Endothelial cell of hepatic sinusoid (primary cell): Measurements from ENCODE around the gene ADAMTS12.

ENCODE experiments used
- in situ Hi-C: cut with HindIII; loops from 2 replicates; pipeline ENCODE4 v1.10.0; 2017; ENCODE audit warnings: low sequenced_read_pairs

ADAMTS12 gene, protein sequence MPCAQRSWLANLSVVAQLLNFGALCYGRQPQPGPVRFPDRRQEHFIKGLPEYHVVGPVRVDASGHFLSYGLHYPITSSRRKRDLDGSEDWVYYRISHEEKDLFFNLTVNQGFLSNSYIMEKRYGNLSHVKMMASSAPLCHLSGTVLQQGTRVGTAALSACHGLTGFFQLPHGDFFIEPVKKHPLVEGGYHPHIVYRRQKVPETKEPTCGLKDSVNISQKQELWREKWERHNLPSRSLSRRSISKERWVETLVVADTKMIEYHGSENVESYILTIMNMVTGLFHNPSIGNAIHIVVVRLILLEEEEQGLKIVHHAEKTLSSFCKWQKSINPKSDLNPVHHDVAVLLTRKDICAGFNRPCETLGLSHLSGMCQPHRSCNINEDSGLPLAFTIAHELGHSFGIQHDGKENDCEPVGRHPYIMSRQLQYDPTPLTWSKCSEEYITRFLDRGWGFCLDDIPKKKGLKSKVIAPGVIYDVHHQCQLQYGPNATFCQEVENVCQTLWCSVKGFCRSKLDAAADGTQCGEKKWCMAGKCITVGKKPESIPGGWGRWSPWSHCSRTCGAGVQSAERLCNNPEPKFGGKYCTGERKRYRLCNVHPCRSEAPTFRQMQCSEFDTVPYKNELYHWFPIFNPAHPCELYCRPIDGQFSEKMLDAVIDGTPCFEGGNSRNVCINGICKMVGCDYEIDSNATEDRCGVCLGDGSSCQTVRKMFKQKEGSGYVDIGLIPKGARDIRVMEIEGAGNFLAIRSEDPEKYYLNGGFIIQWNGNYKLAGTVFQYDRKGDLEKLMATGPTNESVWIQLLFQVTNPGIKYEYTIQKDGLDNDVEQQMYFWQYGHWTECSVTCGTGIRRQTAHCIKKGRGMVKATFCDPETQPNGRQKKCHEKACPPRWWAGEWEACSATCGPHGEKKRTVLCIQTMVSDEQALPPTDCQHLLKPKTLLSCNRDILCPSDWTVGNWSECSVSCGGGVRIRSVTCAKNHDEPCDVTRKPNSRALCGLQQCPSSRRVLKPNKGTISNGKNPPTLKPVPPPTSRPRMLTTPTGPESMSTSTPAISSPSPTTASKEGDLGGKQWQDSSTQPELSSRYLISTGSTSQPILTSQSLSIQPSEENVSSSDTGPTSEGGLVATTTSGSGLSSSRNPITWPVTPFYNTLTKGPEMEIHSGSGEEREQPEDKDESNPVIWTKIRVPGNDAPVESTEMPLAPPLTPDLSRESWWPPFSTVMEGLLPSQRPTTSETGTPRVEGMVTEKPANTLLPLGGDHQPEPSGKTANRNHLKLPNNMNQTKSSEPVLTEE (N-terminal part only)

DNA sequence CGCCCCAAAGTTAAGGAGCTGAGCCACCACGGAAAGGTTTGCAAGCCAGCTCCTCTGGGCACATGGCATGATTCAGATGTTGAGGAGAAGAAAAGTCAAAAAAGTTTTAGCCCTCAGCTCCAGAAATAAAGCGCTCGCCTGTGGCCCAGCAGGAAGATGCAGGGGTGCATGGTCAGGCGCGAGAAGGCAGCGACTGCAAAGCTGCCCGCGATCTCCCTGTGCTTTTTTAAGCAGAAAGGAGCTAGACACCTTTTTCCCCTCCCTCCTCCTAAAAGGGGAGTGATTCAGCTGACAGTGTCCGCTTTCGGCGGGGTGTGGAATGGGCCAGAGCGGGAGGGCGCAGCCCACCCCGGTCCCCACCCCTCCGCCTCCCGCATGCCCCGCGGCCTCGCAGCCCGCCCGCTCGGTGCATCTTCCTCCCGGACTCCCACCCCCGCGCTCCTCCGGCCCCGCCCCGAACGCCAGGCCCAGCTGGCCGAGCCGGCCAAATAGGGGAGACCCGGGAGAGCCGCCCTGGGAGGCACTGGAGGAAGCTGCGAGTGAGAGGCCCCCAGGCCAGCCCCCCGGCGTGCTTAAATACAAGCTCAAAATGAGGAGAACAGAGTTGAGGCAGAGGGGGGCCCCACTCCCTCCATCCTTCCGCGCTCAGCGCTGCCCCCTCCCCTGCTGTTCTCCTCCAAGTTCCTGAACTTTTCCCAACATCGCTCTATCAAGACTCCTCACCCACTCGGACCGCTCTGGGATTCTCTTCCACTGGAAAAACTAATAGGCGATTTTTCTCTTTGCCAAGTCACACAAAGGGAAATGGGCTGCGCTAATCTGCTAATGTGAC, at the start of gene ADAMTS12:
ADAMTS12 (minus strand) TSS at position 203 of the 832 bp plus-strand sequence; CDS start at position 69, 134 bp downstream.
- in situ Hi-C loops = loop anchor here (5.0 kb wide), 1 partner anchor 65 kb away; no protein-coding TSS in a partner anchor

- in situ Hi-C loops = no loop called here
These were observed 49.3 kb upstream of the ADAMTS12 start for GRCh38 chr5:33941090-33941489.

- in situ Hi-C loops = no loop called here
These were observed 47.9 kb upstream of the ADAMTS12 start for GRCh38 chr5:33939556-33940262.

- in situ Hi-C loops = no loop called here
These were observed 47.1 kb upstream of the ADAMTS12 start for GRCh38 chr5:33938881-33939280.

DNA sequence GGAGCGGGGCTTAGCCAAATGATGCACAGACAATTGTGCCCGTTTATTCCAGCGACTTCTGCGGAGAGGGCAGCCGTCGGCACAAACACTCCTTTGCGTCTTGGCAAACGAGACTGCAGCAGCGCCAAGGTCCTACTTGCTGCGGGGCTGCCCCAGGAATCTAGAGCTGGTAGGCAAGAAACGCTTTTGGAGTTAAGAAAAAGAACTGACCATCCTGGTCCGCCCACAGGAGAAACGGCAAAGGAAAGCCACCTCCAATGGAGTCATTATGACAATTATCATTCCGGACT, 46.7 kb upstream of the ADAMTS12 start:
- in situ Hi-C loops = no loop called here

- in situ Hi-C loops = no loop called here
These were observed 46.1 kb upstream of the ADAMTS12 start for GRCh38 chr5:33937707-33938506.

GRCh38 chr5:33937017-33937706, 45.4 kb upstream of the ADAMTS12 start:
- in situ Hi-C loops = no loop called here

DNA sequence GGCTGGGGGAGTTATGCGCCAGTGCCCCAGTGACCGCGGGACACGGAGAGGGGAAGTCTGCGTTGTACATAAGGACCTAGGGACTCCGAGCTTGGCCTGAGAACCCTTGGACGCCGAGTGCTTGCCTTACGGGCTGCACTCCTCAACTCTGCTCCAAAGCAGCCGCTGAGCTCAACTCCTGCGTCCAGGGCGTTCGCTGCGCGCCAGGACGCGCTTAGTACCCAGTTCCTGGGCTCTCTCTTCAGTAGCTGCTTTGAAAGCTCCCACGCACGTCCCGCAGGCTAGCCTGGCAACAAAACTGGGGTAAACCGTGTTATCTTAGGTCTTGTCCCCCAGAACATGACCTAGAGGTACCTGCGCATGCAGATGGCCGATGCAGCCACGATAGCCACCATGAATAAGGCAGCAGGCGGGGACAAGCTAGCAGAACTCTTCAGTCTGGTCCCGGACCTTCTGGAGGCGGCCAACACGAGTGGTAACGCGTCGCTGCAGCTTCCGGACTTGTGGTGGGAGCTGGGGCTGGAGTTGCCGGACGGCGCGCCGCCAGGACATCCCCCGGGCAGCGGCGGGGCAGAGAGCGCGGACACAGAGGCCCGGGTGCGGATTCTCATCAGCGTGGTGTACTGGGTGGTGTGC, 44.7 kb upstream of the ADAMTS12 start, which contains the start of gene RXFP3:
RXFP3 (plus strand) TSS at position 6 of the 636 bp plus-strand sequence; CDS start at position 361, 355 bp downstream.
- in situ Hi-C loops = no loop called here

GRCh38 chr5:33936004-33936380, 44.2 kb upstream of the ADAMTS12 start:
- in situ Hi-C loops = no loop called here

- in situ Hi-C loops = no loop called here
These were observed 42.4 kb upstream of the ADAMTS12 start for GRCh38 chr5:33934176-33934575.

GRCh38 chr5:33933723-33934169, 42.0 kb upstream of the ADAMTS12 start:
- in situ Hi-C loops = no loop called here

- in situ Hi-C loops = no loop called here
These were observed 39.3 kb upstream of the ADAMTS12 start for GRCh38 chr5:33931136-33931535.

DNA sequence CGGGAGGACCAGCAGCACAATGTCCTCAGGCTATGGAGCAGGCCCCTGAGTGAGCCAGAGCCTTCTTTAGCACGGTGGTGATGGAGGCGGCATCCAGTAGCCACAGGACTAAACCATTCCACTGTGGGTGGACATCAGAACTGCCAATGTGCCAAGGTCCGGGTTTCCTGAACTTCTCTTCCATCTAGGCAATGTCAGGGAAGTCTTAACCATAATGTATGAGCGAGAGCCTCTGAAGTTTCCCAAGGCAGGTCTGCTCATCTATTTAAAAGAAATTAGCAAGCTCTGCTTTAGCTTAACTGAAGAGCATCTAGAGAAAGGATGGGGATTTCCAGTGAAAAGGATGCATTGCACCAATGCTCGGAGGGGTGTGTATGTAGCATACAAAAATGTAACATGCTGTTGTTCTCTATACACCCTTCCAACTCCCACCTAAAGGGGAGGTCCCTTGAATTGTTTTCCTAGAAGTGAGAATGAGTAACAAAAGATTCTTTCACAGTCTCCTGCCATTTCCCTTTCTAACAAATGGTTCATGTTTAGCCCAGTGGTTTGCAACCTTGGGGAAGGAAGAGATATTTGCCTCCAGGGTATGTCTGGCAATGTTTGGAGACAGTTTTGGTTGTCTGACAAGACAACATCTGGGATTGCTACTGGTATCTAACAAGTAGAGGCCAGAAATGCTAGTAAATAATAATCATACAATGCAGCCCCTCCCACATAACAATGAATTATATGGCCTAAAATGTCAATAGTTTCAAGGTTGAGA, 38.3 kb upstream of the ADAMTS12 start:
- in situ Hi-C loops = no loop called here

GRCh38 chr5:33928283-33928682, 36.5 kb upstream of the ADAMTS12 start:
- in situ Hi-C loops = no loop called here

DNA sequence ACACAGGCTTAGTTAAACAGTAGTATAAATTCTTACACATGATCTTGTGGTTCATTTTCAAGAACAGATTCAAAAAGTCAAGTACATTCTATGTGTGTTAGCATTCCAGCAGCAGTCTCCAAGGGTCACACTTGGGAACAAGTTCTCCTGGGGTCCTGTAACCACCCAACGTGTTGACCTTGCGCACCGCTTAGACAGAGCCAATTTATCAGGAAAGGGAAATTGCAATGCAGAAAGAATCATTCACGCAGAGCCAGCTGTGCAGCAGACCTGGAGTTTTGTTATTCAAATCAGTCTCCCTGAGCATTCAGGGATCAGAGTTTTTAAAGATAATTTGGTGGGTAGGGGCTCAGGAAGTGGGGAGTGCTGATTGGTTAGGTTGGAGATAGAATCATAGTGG, 35.9 kb upstream of the ADAMTS12 start:
- in situ Hi-C loops = no loop called here

DNA sequence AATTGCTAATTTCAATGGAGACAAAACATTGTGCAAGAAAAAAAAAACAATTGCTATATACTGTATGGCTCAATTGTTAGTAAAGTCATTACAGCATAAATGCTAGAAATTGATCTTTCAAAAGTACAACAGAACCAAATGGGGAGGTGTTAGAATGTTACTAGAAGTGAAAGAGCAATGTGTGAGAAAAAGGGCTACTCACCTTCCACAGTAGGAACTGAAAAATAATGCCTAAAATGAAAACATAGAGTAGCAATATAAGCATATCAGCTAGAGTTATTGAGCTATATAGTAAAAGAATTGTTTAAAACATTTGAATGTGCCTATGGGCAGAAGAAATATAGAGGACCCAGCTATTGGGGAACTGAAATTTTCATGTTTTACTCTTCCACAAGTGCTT, 33.5 kb upstream of the ADAMTS12 start:
- in situ Hi-C loops = no loop called here

GRCh38 chr5:33921002-33921401, 29.2 kb upstream of the ADAMTS12 start:
- in situ Hi-C loops = loop anchor here (5.0 kb wide), 1 partner anchor 79 kb away; no protein-coding TSS in a partner anchor
